HepG2 (cell line): Measurements from ENCODE around the gene ZNF416. TPM values are rescaled to one million over a fixed set of nuclear protein-coding genes. Genes with fewer than 3 reads are reported as not detected.
A peak's percentile ranks its signal among the peaks of the same experiment; 100 is the strongest.

Experiments
- FOXA3 ChIP-seq: IDR thresholded peaks from 2 replicates; pipeline ENCODE4 v1.6.1; 2016; ENCODE audit warnings: missing genetic modification reagents, missing compliant biosample characterization
- GABPA ChIP-seq, 2 experiments: IDR thresholded peaks; 2 replicates each; pipeline ENCODE4 v1.6.1; 2011 to 2016; ENCODE audit warnings: low read depth in 2 of 2, low read length in 1 of 2, missing biosample characterization in 1 of 2, missing genetic modification characterization in 1 of 2
- GATAD2A ChIP-seq: IDR thresholded peaks from 2 replicates; pipeline ENCODE4 v1.6.1; 2016
- HDAC1 ChIP-seq: sonication (generic); formaldehyde crosslinking; IDR thresholded peaks from 2 replicates; pipeline ENCODE4 v1.5.1; 2020; ENCODE audit warnings: mild to moderate bottlenecking, missing genetic modification reagents
- HOXA3 ChIP-seq: sonication (generic); formaldehyde crosslinking; IDR thresholded peaks from 2 replicates; pipeline ENCODE4 v1.5.0; 2020; ENCODE audit warnings: missing genetic modification reagents
- IRF2 ChIP-seq: IDR thresholded peaks from 2 replicates; pipeline ENCODE4 v1.6.1; 2018; ENCODE audit warnings: missing genetic modification reagents, missing compliant biosample characterization
- ISX ChIP-seq: sonication (generic); formaldehyde crosslinking; conservative IDR thresholded peaks from 2 replicates; pipeline ENCODE4 v1.5.0; 2020; ENCODE audit warnings: missing genetic modification reagents
- JUN ChIP-seq: sonication (generic); formaldehyde crosslinking; IDR thresholded peaks from 2 replicates; pipeline ENCODE4 v1.4.0; 2020; ENCODE audit warnings: mild to moderate bottlenecking, missing genetic modification reagents
- KAT7 ChIP-seq: IDR thresholded peaks from 2 replicates; pipeline ENCODE4 v1.6.1; 2018; ENCODE audit warnings: borderline replicate concordance, missing compliant biosample characterization
- NRL ChIP-seq: sonication (generic); formaldehyde crosslinking; IDR thresholded peaks from 2 replicates; pipeline ENCODE4 v1.5.0; 2020; ENCODE audit warnings: missing genetic modification reagents, mild to moderate bottlenecking, moderate library complexity, borderline replicate concordance
- POLR2A ChIP-seq, 2 experiments: IDR thresholded peaks; 2 replicates each; pipeline ENCODE4 v1.6.1; 2011; ENCODE audit warnings: low read depth in 2 of 2, low read length in 2 of 2, mild to moderate bottlenecking in 1 of 2, moderate library complexity in 1 of 2; ENCODE audit not compliant: insufficient read depth in 1 of 2
- SRY ChIP-seq: sonication (generic); formaldehyde crosslinking; IDR thresholded peaks from 2 replicates; pipeline ENCODE4 v1.8.0; 2022; ENCODE audit warnings: mild to moderate bottlenecking, missing genetic modification reagents
- TEAD3 ChIP-seq: optimal IDR thresholded peaks from 2 replicates; pipeline ENCODE3; 2016; ENCODE audit warnings: borderline replicate concordance
- TP53 ChIP-seq: sonication (generic); formaldehyde crosslinking; conservative IDR thresholded peaks from 2 replicates; pipeline ENCODE4 v1.4.0; 2020; ENCODE audit warnings: missing genetic modification reagents
- TSC22D2 ChIP-seq: sonication (generic); formaldehyde crosslinking; IDR thresholded peaks from 2 replicates; pipeline ENCODE4 v1.5.1; 2020; ENCODE audit warnings: missing genetic modification reagents, mild to moderate bottlenecking, borderline replicate concordance
- WIZ ChIP-seq: sonication (generic); formaldehyde crosslinking; IDR thresholded peaks from 2 replicates; pipeline ENCODE4 v1.5.1; 2020; ENCODE audit warnings: mild to moderate bottlenecking, missing genetic modification reagents
- YEATS2 ChIP-seq: sonication (generic); formaldehyde crosslinking; IDR thresholded peaks from 2 replicates; pipeline ENCODE4 v1.4.0; 2020; ENCODE audit warnings: missing genetic modification reagents, borderline replicate concordance
- ZMYM4 ChIP-seq: sonication (generic); formaldehyde crosslinking; IDR thresholded peaks from 2 replicates; pipeline ENCODE4 v1.8.1; 2023; ENCODE audit warnings: mild to moderate bottlenecking, missing genetic modification reagents
- ZNF256 ChIP-seq: sonication (generic); formaldehyde crosslinking; conservative IDR thresholded peaks from 2 replicates; pipeline ENCODE4 v1.4.0; 2020; ENCODE audit warnings: missing genetic modification reagents
- ZNF274 ChIP-seq: sonication (generic); formaldehyde crosslinking; IDR thresholded peaks from 2 replicates; pipeline ENCODE4 v1.5.1; 2020; ENCODE audit warnings: mild to moderate bottlenecking, missing genetic modification reagents
- ZNF510 ChIP-seq: sonication (generic); formaldehyde crosslinking; IDR thresholded peaks from 2 replicates; pipeline ENCODE4 v1.4.0; 2020; ENCODE audit warnings: low read depth, mild to moderate bottlenecking, missing genetic modification reagents
- ZNF563 ChIP-seq: sonication (generic); formaldehyde crosslinking; IDR thresholded peaks from 2 replicates; pipeline ENCODE4 v1.8.0; 2022; ENCODE audit warnings: mild to moderate bottlenecking, moderate library complexity, missing genetic modification reagents
- ZNF629 ChIP-seq: sonication (generic); formaldehyde crosslinking; conservative IDR thresholded peaks from 2 replicates; pipeline ENCODE4 v1.5.0; 2020; ENCODE audit warnings: missing genetic modification reagents
- ZSCAN22 ChIP-seq: sonication (generic); formaldehyde crosslinking; IDR thresholded peaks from 2 replicates; pipeline ENCODE4 v1.4.0; 2020; ENCODE audit warnings: mild to moderate bottlenecking, missing genetic modification reagents
- ZSCAN25 ChIP-seq: sonication (generic); formaldehyde crosslinking; IDR thresholded peaks from 2 replicates; pipeline ENCODE4 v1.8.0; 2022; ENCODE audit warnings: mild to moderate bottlenecking, missing genetic modification reagents
- polyA plus RNA-seq, 8 experiments: library from polyadenylated mRNA; depleted of rRNA in 3 of 8; stranded (reverse) in 7 of 8; unstranded in 1 of 8; fragments of >200 nt; fragmentation: Illumina TruSeq in 4 of 8; extraction: Trizol in 4 of 8; gene quantifications; 2 replicates each; pipeline versions ENCODE4 v1.2.1 to v1.2.3, GENCODE V29; 2011 to 2016; ENCODE audit warnings: low read depth in 4 of 8, missing spikeins in 1 of 8, mixed read lengths in 1 of 8; ENCODE audit not compliant: insufficient read depth in 1 of 8
- total RNA-seq, 5 experiments: library from RNA; depleted of rRNA; stranded (reverse); fragments of >200 nt; fragmentation: Illumina TruSeq; extraction: Trizol; gene quantifications; 2 replicates each; pipeline ENCODE4 v1.2.3, GENCODE V29; 2016; ENCODE audit warnings: low read depth in 1 of 5
- TF ChIP-seq, protein P1 (sequence below): sonication (generic); formaldehyde crosslinking; IDR thresholded peaks from 2 replicates; pipeline ENCODE4 v1.8.0; 2023; ENCODE audit warnings: mild to moderate bottlenecking, missing genetic modification reagents
- TF ChIP-seq, protein P2 (sequence below): IDR thresholded peaks from 2 replicates; pipeline ENCODE4 v1.6.1; 2016; ENCODE audit warnings: missing compliant biosample characterization, missing genetic modification reagents, borderline replicate concordance
- TF ChIP-seq, protein P3 (sequence below): sonication (generic); formaldehyde crosslinking; IDR thresholded peaks from 2 replicates; pipeline ENCODE4 v1.4.0; 2020; ENCODE audit warnings: mild to moderate bottlenecking, missing genetic modification reagents, borderline replicate concordance

Gene ZNF416
- total and polyA plus RNA-seq, 2 of the 13 experiments (the other 11 are each of a cell fraction or from before 2014, with no cell fraction given) = 1.5 to 5.3 TPM

DNA sequence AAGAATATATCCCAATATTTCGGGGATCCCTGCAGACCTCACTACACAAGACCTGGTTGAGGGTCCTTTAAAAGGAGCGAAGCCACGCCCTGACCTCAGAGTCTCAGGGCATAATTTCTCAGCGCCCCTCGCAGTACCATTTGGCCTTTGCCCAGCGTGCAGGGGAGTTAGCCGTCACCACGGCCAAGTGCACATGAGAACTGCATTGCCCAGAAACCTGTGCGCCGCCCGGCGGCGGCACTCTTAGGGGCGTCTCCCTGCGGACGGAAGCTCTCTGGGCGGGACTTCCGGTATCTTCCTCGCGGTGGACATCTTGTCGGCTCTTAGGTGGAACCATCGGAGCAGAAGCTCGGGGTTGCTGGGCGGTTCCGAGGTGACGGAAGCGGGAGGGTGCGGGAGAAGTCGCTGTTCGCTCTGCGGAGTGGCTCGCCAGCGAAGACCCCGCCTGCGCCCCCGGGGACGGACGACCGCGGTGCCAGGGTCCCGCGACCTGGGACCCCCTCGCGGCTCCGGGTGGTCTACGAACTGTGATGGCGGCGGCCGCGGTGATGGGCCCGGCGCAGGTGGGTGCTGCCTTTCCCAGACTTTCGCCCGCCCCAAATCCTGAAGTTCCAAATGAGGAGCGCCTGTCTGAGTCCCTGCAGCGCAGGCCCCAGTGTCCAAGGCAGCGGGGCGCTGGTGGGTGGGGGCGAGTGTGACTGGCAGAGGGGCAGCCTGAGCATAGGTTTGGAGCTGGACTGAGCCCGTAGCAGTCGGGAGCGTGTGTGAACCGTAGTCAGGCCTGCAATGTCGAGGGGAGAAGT lies 35.4 kb upstream of the ZNF416 start, which contains the start of gene ZNF134 (continued):
- TF ChIP-seq ZNF274 = peak; percentile 50; the same call in 1 of the 2 replicates
- peak; percentile 54 for TF ChIP-seq ZMYM4 (CRISPR knock-in tag)
- TF ChIP-seq SRY (CRISPR knock-in tag) = peak; percentile 81; the same call in 1 of the 2 replicates
- TF ChIP-seq, protein P1, sequence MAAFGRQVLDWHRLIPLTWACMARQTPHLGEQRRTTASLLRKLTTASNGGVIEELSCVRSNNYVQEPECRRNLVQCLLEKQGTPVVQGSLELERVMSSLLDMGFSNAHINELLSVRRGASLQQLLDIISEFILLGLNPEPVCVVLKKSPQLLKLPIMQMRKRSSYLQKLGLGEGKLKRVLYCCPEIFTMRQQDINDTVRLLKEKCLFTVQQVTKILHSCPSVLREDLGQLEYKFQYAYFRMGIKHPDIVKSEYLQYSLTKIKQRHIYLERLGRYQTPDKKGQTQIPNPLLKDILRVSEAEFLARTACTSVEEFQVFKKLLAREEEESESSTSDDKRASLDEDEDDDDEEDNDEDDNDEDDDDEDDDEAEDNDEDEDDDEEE (CRISPR knock-in tag) = peak; percentile 14
- TF ChIP-seq ZSCAN22 (CRISPR knock-in tag) = peak; percentile 56; the same call in 1 of the 2 replicates
- no peak for TF ChIP-seq WIZ (CRISPR knock-in tag)
- peak; percentile 23; the same call in 1 of the 2 replicates for TF ChIP-seq FOXA3 (CRISPR knock-in tag)
- 0 out of 2 replicates have a peak, but pooled peaks have one; percentile 26 for TF ChIP-seq TP53 (CRISPR knock-in tag)
- TF ChIP-seq HOXA3 (CRISPR knock-in tag) = peak; percentile 89
- peak; percentile 67 for TF ChIP-seq HDAC1 (CRISPR knock-in tag)
- TF ChIP-seq POLR2A (IDR thresholded peaks at IDR 0.05; ENCODE audit: insufficient read depth in 1 of 2, low read depth in 2 of 2, low read length in 2 of 2) = peak; percentile 69 to 73
- TF ChIP-seq NRL (CRISPR knock-in tag) = no peak
- TF ChIP-seq TSC22D2 (CRISPR knock-in tag) = peak; percentile 37; the same call in 1 of the 2 replicates
- TF ChIP-seq YEATS2 = peak; percentile 83; the same call in 1 of the 2 replicates
- TF ChIP-seq ZNF510 (CRISPR knock-in tag) = 0 out of 2 replicates have a peak, but pooled peaks have one; percentile 59
- TF ChIP-seq ZNF563 (CRISPR knock-in tag) = peak; percentile 74
- TF ChIP-seq, protein P2, sequence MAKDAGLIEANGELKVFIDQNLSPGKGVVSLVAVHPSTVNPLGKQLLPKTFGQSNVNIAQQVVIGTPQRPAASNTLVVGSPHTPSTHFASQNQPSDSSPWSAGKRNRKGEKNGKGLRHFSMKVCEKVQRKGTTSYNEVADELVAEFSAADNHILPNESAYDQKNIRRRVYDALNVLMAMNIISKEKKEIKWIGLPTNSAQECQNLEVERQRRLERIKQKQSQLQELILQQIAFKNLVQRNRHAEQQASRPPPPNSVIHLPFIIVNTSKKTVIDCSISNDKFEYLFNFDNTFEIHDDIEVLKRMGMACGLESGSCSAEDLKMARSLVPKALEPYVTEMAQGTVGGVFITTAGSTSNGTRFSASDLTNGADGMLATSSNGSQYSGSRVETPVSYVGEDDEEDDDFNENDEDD = peak; percentile 28; the same call in 1 of the 2 replicates
- TF ChIP-seq ZNF629 = 0 out of 2 replicates have a peak, but pooled peaks have one; percentile 32
- peak; percentile 62 for TF ChIP-seq ZNF256
- TF ChIP-seq IRF2 (CRISPR knock-in tag) = peak; percentile 95
- peak; percentile 67 for TF ChIP-seq TEAD3
- peak; percentile 36; the same call in 1 of the 2 replicates for TF ChIP-seq ISX (CRISPR knock-in tag)
- peak; percentile 94 for TF ChIP-seq GABPA (IDR thresholded peaks at IDR 0.05; ENCODE audit: low read depth, low read length)
- peak; percentile 98 for TF ChIP-seq GABPA (CRISPR knock-in tag; IDR thresholded peaks at IDR 0.05; ENCODE audit: low read depth)
- no peak for TF ChIP-seq JUN
- TF ChIP-seq GATAD2A (CRISPR knock-in tag) = 0 out of 2 replicates have a peak, but pooled peaks have one; percentile 16
- TF ChIP-seq, protein P3, sequence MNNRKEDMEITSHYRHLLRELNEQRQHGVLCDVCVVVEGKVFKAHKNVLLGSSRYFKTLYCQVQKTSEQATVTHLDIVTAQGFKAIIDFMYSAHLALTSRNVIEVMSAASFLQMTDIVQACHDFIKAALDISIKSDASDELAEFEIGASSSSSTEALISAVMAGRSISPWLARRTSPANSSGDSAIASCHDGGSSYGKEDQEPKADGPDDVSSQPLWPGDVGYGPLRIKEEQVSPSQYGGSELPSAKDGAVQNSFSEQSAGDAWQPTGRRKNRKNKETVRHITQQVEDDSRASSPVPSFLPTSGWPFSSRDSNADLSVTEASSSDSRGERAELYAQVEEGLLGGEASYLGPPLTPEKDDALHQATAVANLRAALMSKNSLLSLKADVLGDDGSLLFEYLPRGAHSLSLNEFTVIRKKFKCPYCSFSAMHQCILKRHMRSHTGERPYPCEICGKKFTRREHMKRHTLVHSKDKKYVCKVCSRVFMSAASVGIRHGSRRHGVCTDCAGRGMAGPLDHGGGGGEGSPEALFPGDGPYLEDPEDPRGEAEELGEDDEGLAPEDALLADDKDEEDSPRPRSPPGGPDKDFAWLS (CRISPR knock-in tag) = peak; percentile 51; the same call in 1 of the 2 replicates
- TF ChIP-seq KAT7 (CRISPR knock-in tag) = peak; percentile 68; the same call in 1 of the 2 replicates
- peak; percentile 60 for TF ChIP-seq ZSCAN25 (CRISPR knock-in tag)
